SU-DHL-6 (cell line): ENCODE measurements around the gene TMEM250.

Source experiments
- CTCF ChIP-seq: fragments of 200-600 bp; sonication (generic); IDR thresholded peaks from one replicate; pipeline ENCODE4 v1.5.1; 2017; ENCODE audit warnings: antibody characterized with exemption, mild to moderate bottlenecking, low read length, moderate library complexity; ENCODE audit not compliant: insufficient read depth, poor library complexity, severe bottlenecking
- EZH2phosphoT487 ChIP-seq: fragments of 200-600 bp; sonication (generic), shearing (Covaris generic); conservative IDR thresholded peaks from 2 replicates; pipeline ENCODE4 v1.6.1; 2018; ENCODE audit warnings: mild to moderate bottlenecking, antibody characterized with exemption, low read length, moderate library complexity, mixed read lengths

GRCh38 chr9:136114610-136115009 is 4.1 kb downstream of the TMEM250 start:
- TF ChIP-seq EZH2phosphoT487 = no peak
- no peak for TF ChIP-seq CTCF
